H1 (cell line): ENCODE data around the gene NACAD. TPM values are rescaled to one million over a fixed set of nuclear protein-coding genes. Genes with fewer than 3 reads are reported as not detected.

Experiments used
- CTCF ChIA-PET: fragments of 300-600 bp; sonication (Branson Sonifier 250); formaldehyde crosslinking; loops from one replicate; lab custom pipeline; 2021; ENCODE audit not compliant: partially characterized antibody; lab: Charles Lee
- POLR2A ChIA-PET: fragments of 300-600 bp; sonication (Branson Sonifier 250); formaldehyde crosslinking; loops from one replicate; lab custom pipeline; 2021; ENCODE audit warnings: inconsistent platforms; ENCODE audit not compliant: partially characterized antibody; lab: Charles Lee
- DNase-seq, 2 experiments: peaks; one replicate each; pipeline versions ENCODE4 v3.0.0 to v3.0.0-alpha.2; 2010 to 2022; ENCODE audit warnings: low spot score in 2 of 2, low read depth in 1 of 2, mixed read lengths in 1 of 2
- FAIRE-seq: peaks from 2 replicates; lab custom pipeline; 2011; peaks lifted over from hg19 to GRCh38; lab: Jason Lieb, UNC
- H2AFZ ChIP-seq: 2 replicates; pipeline ENCODE4 v1.8.1; 2012; ENCODE audit warnings: low read length, inconsistent platforms
- H2AK5ac ChIP-seq: 2 replicates; pipeline ENCODE4 v1.6.1; 2013; ENCODE audit warnings: low read depth, low read length
- H2BK120ac ChIP-seq: replicated peaks from 2 replicates; pipeline ENCODE3; 2013; ENCODE audit warnings: low read depth, low read length, inconsistent platforms
- H2BK12ac ChIP-seq: 2 replicates; pipeline ENCODE4 v1.6.1; 2013; ENCODE audit warnings: low read depth, low read length
- H2BK15ac ChIP-seq: 2 replicates; pipeline ENCODE4 v1.6.1; 2013; ENCODE audit warnings: low read length
- H2BK20ac ChIP-seq: 2 replicates; pipeline ENCODE4 v1.6.1; 2013; ENCODE audit warnings: low read length
- H2BK5ac ChIP-seq: 2 replicates; pipeline ENCODE4 v1.6.1; 2013; ENCODE audit warnings: low read depth, low read length
- H3K14ac ChIP-seq: 2 replicates; pipeline ENCODE4 v1.6.1; 2013; ENCODE audit warnings: inconsistent platforms; ENCODE audit not compliant: insufficient read length
- H3K18ac ChIP-seq: 2 replicates; pipeline ENCODE4 v1.6.1; 2013; ENCODE audit warnings: low read length; ENCODE audit errors: extremely low read depth
- H3K23ac ChIP-seq: 2 replicates; pipeline ENCODE4 v1.6.1; 2013; ENCODE audit warnings: inconsistent platforms; ENCODE audit not compliant: insufficient read length
- H3K23me2 ChIP-seq: 2 replicates; pipeline ENCODE4 v1.6.1; 2013; ENCODE audit warnings: low read depth, low read length
- H3K27ac ChIP-seq: 2 replicates; pipeline ENCODE4 v1.6.1; 2011; ENCODE audit warnings: low read depth, low read length, inconsistent platforms
- H3K27me3 ChIP-seq, 4 experiments: replicated peaks in 1 of 4; 1 replicate in 1 of 4; 2 replicates in 3 of 4; pipeline versions ENCODE4 v1.6.1 to v1.8.1; 2011 to 2013; ENCODE audit warnings: low read length in 3 of 4, mild to moderate bottlenecking in 3 of 4, inconsistent platforms in 2 of 4, mixed read lengths in 2 of 4, moderate library complexity in 1 of 4; ENCODE audit not compliant: control insufficient read depth in 3 of 4, insufficient read depth in 3 of 4; ENCODE audit errors: extremely low read depth in 1 of 4
- H3K36me3 ChIP-seq, 4 experiments: 2 replicates each; pipeline versions ENCODE4 v1.6.1 to v1.8.1; 2011 to 2013; ENCODE audit warnings: mild to moderate bottlenecking in 4 of 4, low read length in 3 of 4, moderate library complexity in 2 of 4, control low read depth in 1 of 4, inconsistent platforms in 1 of 4; ENCODE audit not compliant: insufficient read depth in 4 of 4, control insufficient read depth in 2 of 4
- H3K4ac ChIP-seq: replicated peaks from 2 replicates; pipeline ENCODE3; 2013; ENCODE audit warnings: low read length, low read depth, mixed read lengths, inconsistent platforms; ENCODE audit not compliant: insufficient read length
- H3K4me1 ChIP-seq, 4 experiments: replicated peaks in 1 of 4; 1 replicate in 1 of 4; 2 replicates in 3 of 4; pipeline versions ENCODE4 v1.6.1 to v1.8.1; 2011 to 2013; ENCODE audit warnings: low read length in 3 of 4, inconsistent platforms in 2 of 4, mixed read lengths in 1 of 4; ENCODE audit not compliant: insufficient read depth in 4 of 4, control insufficient read depth in 3 of 4
- H3K4me2 ChIP-seq, 2 experiments: 2 replicates each; pipeline versions ENCODE4 v1.6.1 to v1.8.1; 2011 to 2013; ENCODE audit warnings: low read depth in 2 of 2, low read length in 2 of 2, control low read depth in 1 of 2, inconsistent platforms in 1 of 2, mild to moderate bottlenecking in 1 of 2; ENCODE audit not compliant: insufficient read depth in 1 of 2
- H3K4me3 ChIP-seq, 4 experiments: fragments of 200-600, 300-600 bp in 1 of 4; sonication (generic), shearing (Covaris generic), sonication (Bioruptor Twin) in 1 of 4; 2 replicates each; pipeline versions ENCODE4 v1.5.1 to v1.8.1; 2011 to 2016; ENCODE audit warnings: low read length in 4 of 4, low read depth in 3 of 4, control low read depth in 2 of 4, inconsistent platforms in 2 of 4, mild to moderate bottlenecking in 2 of 4, mixed read lengths in 1 of 4, moderate library complexity in 1 of 4; ENCODE audit not compliant: insufficient read depth in 2 of 4; ENCODE audit errors: extremely low read depth in 1 of 4
- H3K56ac ChIP-seq: replicated peaks from 2 replicates; pipeline ENCODE3; 2013; ENCODE audit warnings: low read depth, mild to moderate bottlenecking, mixed read lengths, low read length, inconsistent platforms; ENCODE audit not compliant: insufficient read length
- H3K79me1 ChIP-seq: 2 replicates; pipeline ENCODE4 v1.6.1; 2013; ENCODE audit warnings: low read depth, low read length, control low read depth
- H3K79me2 ChIP-seq, 2 experiments: 2 replicates each; pipeline versions ENCODE4 v1.6.1 to v1.8.1; 2012 to 2013; ENCODE audit warnings: low read length in 2 of 2, mild to moderate bottlenecking in 2 of 2, inconsistent platforms in 1 of 2; ENCODE audit not compliant: insufficient read depth in 2 of 2, control insufficient read depth in 1 of 2
- H3K9ac ChIP-seq, 4 experiments: replicated peaks in 1 of 4; 1 replicate in 1 of 4; 2 replicates in 3 of 4; pipeline versions ENCODE4 v1.6.1 to v1.8.1; 2011 to 2013; ENCODE audit warnings: low read depth in 3 of 4, low read length in 3 of 4, control low read depth in 2 of 4, mild to moderate bottlenecking in 2 of 4, moderate library complexity in 2 of 4, inconsistent platforms in 1 of 4; ENCODE audit errors: extremely low read depth in 1 of 4
- H3K9me3 ChIP-seq, 2 experiments: 2 replicates each; pipeline versions ENCODE4 v1.6.1 to v1.8.1; 2012 to 2013; ENCODE audit warnings: mild to moderate bottlenecking in 2 of 2, moderate library complexity in 2 of 2, control low read depth in 1 of 2, inconsistent platforms in 1 of 2, low read depth in 1 of 2, low read length in 1 of 2, mixed read lengths in 1 of 2; ENCODE audit not compliant: insufficient read depth in 2 of 2
- H4K20me1 ChIP-seq, 2 experiments: replicated peaks in 1 of 2; 2 replicates each; pipeline versions ENCODE3 to v1.8.1; 2011 to 2013; ENCODE audit warnings: inconsistent platforms in 2 of 2, low read length in 2 of 2, mild to moderate bottlenecking in 1 of 2; ENCODE audit not compliant: insufficient read depth in 2 of 2, control insufficient read depth in 1 of 2
- H4K5ac ChIP-seq: 2 replicates; pipeline ENCODE4 v1.6.1; 2013; ENCODE audit warnings: low read length, low read depth, mixed read lengths, inconsistent platforms; ENCODE audit not compliant: insufficient read length
- H4K8ac ChIP-seq: 2 replicates; pipeline ENCODE4 v1.8.0; 2013; ENCODE audit warnings: mild to moderate bottlenecking, moderate library complexity, low read length, inconsistent platforms; ENCODE audit not compliant: insufficient read depth; ENCODE audit errors: extremely low read depth
- H4K91ac ChIP-seq: replicated peaks from 2 replicates; pipeline ENCODE3; 2013; ENCODE audit warnings: low read length, mixed read lengths, inconsistent platforms; ENCODE audit not compliant: insufficient read length
- BACH1 ChIP-seq: IDR thresholded peaks from 2 replicates; pipeline ENCODE4 v1.6.1; 2012; ENCODE audit warnings: low read length, improper control_type of control experiment
- BRCA1 ChIP-seq: IDR thresholded peaks from 2 replicates; pipeline ENCODE4 v1.6.1; 2012; ENCODE audit warnings: low read depth, low read length, improper control_type of control experiment
- CHD1 ChIP-seq: IDR thresholded peaks from 2 replicates; pipeline ENCODE4 v1.6.1; 2012; ENCODE audit warnings: low read depth, low read length, improper control_type of control experiment
- CTBP2 ChIP-seq: IDR thresholded peaks from 2 replicates; pipeline ENCODE4 v1.7.0; 2011; ENCODE audit warnings: borderline replicate concordance, mild to moderate bottlenecking, moderate library complexity, mixed read lengths, low read length; ENCODE audit not compliant: insufficient read depth, insufficient read length
- FOSL1 ChIP-seq: IDR thresholded peaks from 2 replicates; pipeline ENCODE4 v1.6.1; 2011; ENCODE audit warnings: mild to moderate bottlenecking, low read depth, low read length, moderate library complexity; ENCODE audit not compliant: insufficient read depth
- GTF2F1 ChIP-seq: IDR thresholded peaks from 2 replicates; pipeline ENCODE4 v1.6.1; 2012; ENCODE audit warnings: low read depth, low read length, improper control_type of control experiment, borderline replicate concordance
- JUND ChIP-seq: IDR thresholded peaks from 2 replicates; pipeline ENCODE4 v1.6.1; 2011; ENCODE audit warnings: mild to moderate bottlenecking, improper control_type of control experiment, low read length
- KDM5A ChIP-seq: fragments of 200-600 bp; IDR thresholded peaks from 2 replicates; pipeline ENCODE4 v1.7.1; 2012; ENCODE audit warnings: mild to moderate bottlenecking, low read length, inconsistent platforms, mixed read lengths
- NANOG ChIP-seq: IDR thresholded peaks from 2 replicates; pipeline ENCODE4 v1.6.1; 2011; ENCODE audit warnings: low read length, low read depth, mild to moderate bottlenecking, inconsistent platforms; ENCODE audit not compliant: insufficient read depth, poor library complexity, severe bottlenecking
- POLR2AphosphoS5 ChIP-seq: IDR thresholded peaks from 2 replicates; pipeline ENCODE4 v1.6.1; 2011; ENCODE audit warnings: low read depth, low read length
- RNF2 ChIP-seq: fragments of 200-900, 300-1000 bp; sonication (generic); IDR thresholded peaks from 2 replicates; pipeline ENCODE4 v1.7.1; 2016; ENCODE audit warnings: borderline replicate concordance, low read depth, mild to moderate bottlenecking, antibody characterized with exemption, low read length; ENCODE audit not compliant: poor library complexity, severe bottlenecking; ENCODE audit errors: missing control alignments
- ZNF274 ChIP-seq: IDR thresholded peaks from 2 replicates; pipeline ENCODE4 v1.7.0; 2012; ENCODE audit warnings: low read length, borderline replicate concordance; ENCODE audit errors: extremely low read depth
- WGBS, 2 experiments: shearing (Covaris generic) in 1 of 2; methylation state at CpG; one replicate each; pipeline versions ENCODE4 v1.1.6 to v1.1.7; 2013 to 2015; ENCODE audit warnings: low lambda C conversion rate in 2 of 2, mixed read lengths in 2 of 2, inconsistent platforms in 1 of 2, low coverage in 1 of 2, missing lambda C conversion rate in 1 of 2; ENCODE audit not compliant: insufficient replicate concordance in 2 of 2, insufficient coverage in 1 of 2, insufficient read length in 1 of 2; ENCODE audit errors: extremely low coverage in 1 of 2, missing lambda C conversion rate in 1 of 2; 5-methylcytosine and 5-hydroxymethylcytosine counted together
- polyA plus RNA-seq, 7 experiments: library from polyadenylated mRNA; depleted of rRNA in 3 of 7; stranded (reverse) in 5 of 7; unstranded in 2 of 7; fragments of >200 nt in 5 of 7; fragments of 200-250 nt in 2 of 7; gene quantifications; 1 replicate in 5 of 7; 2 replicates in 1 of 7; 4 replicates in 1 of 7; pipeline versions ENCODE4 v1.2.1 to v1.2.3, GENCODE V29; 2011 to 2013; ENCODE audit warnings: missing spikeins in 2 of 7, mixed read lengths in 2 of 7
- total RNA-seq: library from RNA; stranded (reverse); fragmentation: NEBNext Ultra II Directional; extraction: Animal tissue kit (Norgen Biotek cat#: 25700); gene quantifications from 2 replicates; pipeline ENCODE4 v1.2.1, GENCODE V29; 2021
- TF ChIP-seq, protein P1 (sequence below): IDR thresholded peaks from 2 replicates; pipeline ENCODE4 v1.6.1; 2011; ENCODE audit warnings: low read length, improper control_type of control experiment

Gene NACAD
- total and polyA plus RNA-seq, 2 of the 8 experiments (the other 6 are each of a cell fraction or from before 2014, with no cell fraction given), result 1.3 to 6.0 TPM

DNA sequence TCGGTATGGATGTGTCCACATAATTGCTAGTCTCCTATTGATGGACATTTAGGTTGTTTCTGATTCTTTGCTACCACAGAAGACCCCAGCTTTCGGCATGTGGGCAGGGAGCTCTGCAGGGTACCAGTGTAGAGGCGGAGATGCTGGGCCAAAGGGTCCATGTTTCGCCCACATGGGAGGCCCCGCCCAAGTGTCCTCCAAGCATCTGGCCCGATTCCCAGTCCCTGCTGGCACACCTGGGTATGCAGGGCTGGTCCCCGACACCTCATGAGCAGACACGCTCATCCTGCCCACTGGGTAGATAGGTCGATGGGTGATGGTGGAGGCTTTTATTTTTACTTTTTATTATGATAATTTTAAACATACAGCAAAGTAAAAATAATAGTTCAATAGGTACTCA is 42.1 kb upstream of the NACAD start:
- no peak overlapping the region for H2BK12ac ChIP-seq
- FAIRE-seq (no peak), DNase-seq (no peak)
- H2BK15ac ChIP-seq, result no peak overlapping the region
- H3K4me3 ChIP-seq, result no peak overlapping the region
- no peaks in the 10 kb centered on the region for H3K9me3 ChIP-seq
- H3K9ac ChIP-seq, result no peak overlapping the region
- H4K5ac ChIP-seq, result no peak overlapping the region
- no peaks in the 10 kb centered on the region for H3K23me2 ChIP-seq
- no peak overlapping the region for H4K91ac ChIP-seq
- no peak overlapping the region for H2BK120ac ChIP-seq
- H2BK5ac ChIP-seq, result no peak overlapping the region
- H3K27ac ChIP-seq, result no peak overlapping the region
- H3K18ac ChIP-seq, result no peak overlapping the region
- H3K56ac ChIP-seq, result no peak overlapping the region
- WGBS, 2 experiments, result 83% methylated on average over 9 of the region's 9 CpGs; no CpG with 5 or more reads in 1 of the 2 experiments
- no peak overlapping the region for H3K4ac ChIP-seq
- H3K79me1 ChIP-seq, result no peaks in the 10 kb centered on the region
- no peak overlapping the region for H3K14ac ChIP-seq
- no peaks in the 10 kb centered on the region for H3K27me3 ChIP-seq
- no peak overlapping the region for H2AK5ac ChIP-seq
- H2AFZ ChIP-seq, result no peak overlapping the region
- H4K8ac ChIP-seq, result no peak overlapping the region
- CTCF ChIA-PET, result no interaction called here
- H2BK20ac ChIP-seq, result no peak overlapping the region
- H3K36me3 ChIP-seq, result no peaks in the 10 kb centered on the region
- H3K23ac ChIP-seq, result no peak overlapping the region
- POLR2A ChIA-PET, result interaction anchor here (1.0 to 1.7 kb wide), 3 partner anchors 19 to 145 kb away, joined by 3 to 7 read pairs (median 5); partner anchors contain the start of gene TBRG4
- no peaks in the 10 kb centered on the region for H3K4me1 ChIP-seq
- no peaks in the 10 kb centered on the region for H4K20me1 ChIP-seq
- H3K79me2 ChIP-seq, result no peaks in the 10 kb centered on the region
- no peak overlapping the region for H3K4me2 ChIP-seq
- TF ChIP-seq RNF2 (no peak), JUND (no peak), KDM5A (no peak), FOSL1 (no peak), POLR2AphosphoS5 (no peak), GTF2F1 (no peak), BACH1 (no peak), BRCA1 (no peak), CHD1 (no peak), NANOG (no peak), ZNF274 (no peak), CTBP2 (no peak)
- TF ChIP-seq, protein P1, sequence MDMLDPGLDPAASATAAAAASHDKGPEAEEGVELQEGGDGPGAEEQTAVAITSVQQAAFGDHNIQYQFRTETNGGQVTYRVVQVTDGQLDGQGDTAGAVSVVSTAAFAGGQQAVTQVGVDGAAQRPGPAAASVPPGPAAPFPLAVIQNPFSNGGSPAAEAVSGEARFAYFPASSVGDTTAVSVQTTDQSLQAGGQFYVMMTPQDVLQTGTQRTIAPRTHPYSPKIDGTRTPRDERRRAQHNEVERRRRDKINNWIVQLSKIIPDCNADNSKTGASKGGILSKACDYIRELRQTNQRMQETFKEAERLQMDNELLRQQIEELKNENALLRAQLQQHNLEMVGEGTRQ, result no peak
